Coronary artery (tissue), 2 donors: ENCODE results near the gene PCNP.

Source experiments
- DNase-seq: peaks from one replicate; pipeline ENCODE4 v3.0.0-alpha.2; 2017; ENCODE audit warnings: low spot score
- H3K27ac ChIP-seq, 2 donors: fragments of 200-600 bp; sonication (generic); one replicate each; pipeline ENCODE4 v1.5.1; 2016 to 2019
- H3K4me3 ChIP-seq: fragments of 200-600 bp; sonication (generic); 2 replicates; pipeline ENCODE4 v1.5.1; 2016; ENCODE audit warnings: mild to moderate bottlenecking, moderate library complexity
- CTCF ChIP-seq: fragments of 200-600 bp; sonication (generic); IDR thresholded peaks from one replicate; pipeline ENCODE4 v1.5.1; 2019; ENCODE audit warnings: antibody characterized with exemption

PCNP gene

GRCh38 chr3:101573449-101574387 lies at the start of gene PCNP:
TSS of gene PCNP (plus strand) at chr3:101574180. CDS start at chr3:101574216, 36 bp downstream.
- Histone ChIP-seq H3K4me3 (peak within 1 kb of the TSS; percentile 89), H3K27ac (peak within 1 kb of the TSS; percentile 97 to 98)
- TF ChIP-seq CTCF: peak; percentile 83
- peak; percentile 98 for DNase-seq

- H3K27ac ChIP-seq: no peak overlapping the region
- H3K4me3 ChIP-seq: no peak overlapping the region
- TF ChIP-seq CTCF: no peak
- no peak for DNase-seq
Measured at GRCh38 chr3:101527441-101527840, 46.5 kb upstream of the PCNP start.

- no peak for TF ChIP-seq CTCF
- H3K27ac ChIP-seq: no peak overlapping the region
- no peak overlapping the region for H3K4me3 ChIP-seq
- no peak for DNase-seq
Measured at GRCh38 chr3:101527906-101528305, 46.1 kb upstream of the PCNP start.

GRCh38 chr3:101529816-101530685 lies 43.9 kb upstream of the PCNP start:
- Histone ChIP-seq H3K27ac (no peak overlapping the region), H3K4me3 (no peak overlapping the region)
- no peak for TF ChIP-seq CTCF
- no peak for DNase-seq

GRCh38 chr3:101530686-101531047 lies 43.3 kb upstream of the PCNP start:
- no peak overlapping the region for H3K27ac ChIP-seq
- TF ChIP-seq CTCF: no peak
- DNase-seq: no peak
- no peak overlapping the region for H3K4me3 ChIP-seq

GRCh38 chr3:101531473-101532086 lies 42.4 kb upstream of the PCNP start:
- no peak for DNase-seq
- no peak overlapping the region for H3K27ac ChIP-seq
- no peak for TF ChIP-seq CTCF
- H3K4me3 ChIP-seq: no peak overlapping the region
